ENCODE data around the gene HMOX2.

The HMOX2 gene

GRCh38 chr16:4525069-4525468 is 48.9 kb downstream of the HMOX2 start:
- DNase-seq (ENCODE audit: low read depth), result no peak

- DNase-seq (ENCODE audit: low read depth), result no peak
Measured at GRCh38 chr16:4525634-4526277, 49.6 kb downstream of the HMOX2 start.

GRCh38 chr16:4529085-4530060 is 53.2 kb downstream of the HMOX2 start:
- DNase-seq (ENCODE audit: low read depth), result no peak

GRCh38 chr16:4531811-4532210 is 55.6 kb downstream of the HMOX2 start:
- no peak for DNase-seq (ENCODE audit: low read depth)

GRCh38 chr16:4532238-4532637 is 56.0 kb downstream of the HMOX2 start:
- DNase-seq (ENCODE audit: low read depth), result no peak

GRCh38 chr16:4533490-4533889 is 57.3 kb downstream of the HMOX2 start:
- DNase-seq (ENCODE audit: low read depth), result no peak

- DNase-seq (ENCODE audit: low read depth), result no peak
Measured at GRCh38 chr16:4534151-4534790, 58.1 kb downstream of the HMOX2 start.

- no peak for DNase-seq (ENCODE audit: low read depth)
Measured at GRCh38 chr16:4535627-4536108, 59.5 kb downstream of the HMOX2 start.

- no peak for DNase-seq (ENCODE audit: low read depth)
Measured at GRCh38 chr16:4536391-4537106, 60.4 kb downstream of the HMOX2 start.

- DNase-seq (ENCODE audit: low read depth), result no peak
Measured at GRCh38 chr16:4537376-4538343, 61.5 kb downstream of the HMOX2 start.

GRCh38 chr16:4538350-4539235 is 62.4 kb downstream of the HMOX2 start, which contains the start of gene CDIP1:
Gene CDIP1 (minus strand): TSS chr16:4538773. CDS start chr16:4514130, 24,643 bp downstream.
- peak; percentile 84 for DNase-seq (ENCODE audit: low read depth)

- DNase-seq (ENCODE audit: low read depth), result no peak
Measured at GRCh38 chr16:4539716-4540284, 63.6 kb downstream of the HMOX2 start.

- no peak for DNase-seq (ENCODE audit: low read depth)
Measured at GRCh38 chr16:4544473-4544872, 68.3 kb downstream of the HMOX2 start.

GRCh38 chr16:4548124-4548523 is 71.9 kb downstream of the HMOX2 start:
- no peak for DNase-seq (ENCODE audit: low read depth)

- DNase-seq (ENCODE audit: low read depth), result no peak
Measured at GRCh38 chr16:4550591-4550990, 74.4 kb downstream of the HMOX2 start.

- no peak for DNase-seq (ENCODE audit: low read depth)
Measured at GRCh38 chr16:4552541-4552940, 76.3 kb downstream of the HMOX2 start.

GRCh38 chr16:4556112-4556511 is 79.9 kb downstream of the HMOX2 start, which contains the start of gene C16orf96:
Gene C16orf96 (plus strand): TSS chr16:4556340. CDS start chr16:4556490, 150 bp downstream.
- no peak for DNase-seq (ENCODE audit: low read depth)

- no peak for DNase-seq (ENCODE audit: low read depth)
Measured at GRCh38 chr16:4556580-4556979, 80.4 kb downstream of the HMOX2 start.

- DNase-seq (ENCODE audit: low read depth), result no peak
Measured at GRCh38 chr16:4557973-4558372, 81.8 kb downstream of the HMOX2 start.
